Activated T-helper 1 cell treated with anti-CD3 and anti-CD28 coated beads, Interleukin-12 subunit alpha, Interleukin-12 subunit beta, Interleukin-2, Interleukin-4 antibody, amounts not matched to agents 30 ng/mL and 10 ng/mL and 1 ng/mL, durations not matched to agents 14 hours and 24 hours and 36 hours (primary cell): Measurements from ENCODE around the gene DNAH2. TPM values are rescaled to one million over a fixed set of nuclear protein-coding genes. Genes with fewer than 3 reads are reported as not detected.
"Not testable (repeated sequence)": the region's sequence is repeated elsewhere in the genome, so short reads cannot be mapped to it uniquely, and the experiment has no call there.

Experiments
- DNase-seq: peaks from one replicate; pipeline ENCODE4 v3.0.0; 2021; ENCODE audit warnings: low spot score
- H3K27ac Mint-ChIP-seq: one replicate; pipeline ENCODE4 v1.8.0; 2021; ENCODE audit warnings: mild to moderate bottlenecking, mixed read lengths
- H3K27me3 Mint-ChIP-seq: one replicate; pipeline ENCODE4 v1.8.0; 2022; ENCODE audit warnings: mild to moderate bottlenecking, moderate library complexity, mixed read lengths; ENCODE audit not compliant: insufficient read depth
- H3K36me3 Mint-ChIP-seq: one replicate; pipeline ENCODE4 v1.8.0; 2021; ENCODE audit warnings: low read depth, mixed read lengths
- H3K4me1 Mint-ChIP-seq: one replicate; pipeline ENCODE4 v1.8.0; 2021; ENCODE audit warnings: low read depth, mixed read lengths
- H3K4me3 Mint-ChIP-seq: one replicate; pipeline ENCODE4 v1.8.0; 2021; ENCODE audit warnings: mild to moderate bottlenecking, moderate library complexity, mixed read lengths
- H3K9me3 Mint-ChIP-seq: one replicate; pipeline ENCODE4 v1.8.0; 2021; ENCODE audit warnings: mixed read lengths
- intact Hi-C: fragments of 100-400 bp; cut with micrococcal nuclease; formaldehyde crosslinking; loops from one replicate; pipeline ENCODE4 v1.15.1; 2024
- total RNA-seq: library from RNA; stranded (reverse); gene quantifications from 2 replicates; pipeline ENCODE4 v1.2.3, GENCODE V29; 2022

The DNAH2 gene
- total RNA-seq, 1 donor from 2014 or later, result not detected

DNA sequence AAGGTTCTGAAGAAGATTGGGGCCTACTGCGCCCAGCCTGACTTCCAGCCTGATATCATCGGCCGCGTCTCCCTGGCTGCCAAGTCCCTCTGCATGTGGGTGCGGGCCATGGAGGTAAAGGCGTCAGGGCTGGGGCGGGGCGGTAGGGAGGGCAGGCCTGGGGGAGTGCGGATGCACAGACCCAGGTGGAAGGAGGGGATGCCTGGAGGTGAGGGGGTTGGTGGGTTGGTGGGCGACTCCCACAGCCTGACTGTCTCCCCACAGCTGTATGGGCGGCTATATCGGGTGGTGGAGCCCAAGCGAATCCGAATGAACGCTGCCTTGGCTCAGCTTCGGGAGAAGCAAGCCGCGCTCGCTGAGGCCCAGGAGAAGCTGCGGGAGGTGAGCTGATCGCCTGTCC is 89.7 kb downstream of the DNAH2 start:
- Mint-ChIP-seq H3K4me3 (no peak overlapping the region), H3K4me1 (no peaks in the 10 kb centered on the region), H3K27ac (no peak overlapping the region), H3K9me3 (no peaks in the 10 kb centered on the region), H3K36me3 (no peaks in the 10 kb centered on the region), H3K27me3 (peaks cover 8% of the 10 kb centered on the region)
- DNase-seq, result no peak
- intact Hi-C loops, result no loop called here

DNA sequence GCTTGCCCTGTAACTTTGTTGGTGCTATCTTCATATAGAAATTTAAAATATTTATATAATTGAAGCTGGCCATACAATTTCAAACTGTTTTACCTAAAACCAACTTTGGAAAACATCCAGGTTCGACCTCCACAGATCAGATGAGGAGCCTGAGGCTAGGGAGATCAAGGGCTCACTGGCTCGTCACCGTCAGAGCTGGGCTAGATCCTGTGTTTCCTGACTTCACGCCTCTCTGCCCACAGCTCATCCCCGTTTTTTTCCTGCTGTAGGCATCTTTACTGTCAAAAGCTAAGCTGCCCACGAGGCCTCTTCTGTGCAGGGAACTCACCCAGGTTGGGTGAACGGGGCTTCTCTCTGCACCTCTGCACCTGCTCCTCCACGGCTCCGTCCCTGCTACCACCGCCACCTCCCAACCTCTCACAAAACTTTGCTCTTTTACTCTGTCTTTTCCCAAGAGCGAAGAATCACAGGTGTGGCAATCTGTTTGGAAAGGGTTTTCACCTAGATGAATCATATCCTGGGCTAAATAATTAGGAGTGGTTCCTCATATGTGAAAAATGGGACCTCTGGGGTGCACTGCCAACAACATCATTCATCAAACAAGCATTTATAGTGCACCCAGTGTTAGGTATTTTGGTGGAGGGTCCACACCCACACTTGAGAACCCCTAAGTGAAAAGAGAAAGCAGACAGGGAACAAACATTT is 91.7 kb downstream of the DNAH2 start:
- H3K36me3 Mint-ChIP-seq, result no peaks in the 10 kb centered on the region
- H3K4me3 Mint-ChIP-seq, result no peak overlapping the region
- no peak for DNase-seq
- intact Hi-C loops, result no loop called here
- H3K4me1 Mint-ChIP-seq, result no peaks in the 10 kb centered on the region
- no peak overlapping the region for H3K27ac Mint-ChIP-seq
- peaks cover 8% of the 10 kb centered on the region for H3K27me3 Mint-ChIP-seq
- no peaks in the 10 kb centered on the region for H3K9me3 Mint-ChIP-seq

DNA sequence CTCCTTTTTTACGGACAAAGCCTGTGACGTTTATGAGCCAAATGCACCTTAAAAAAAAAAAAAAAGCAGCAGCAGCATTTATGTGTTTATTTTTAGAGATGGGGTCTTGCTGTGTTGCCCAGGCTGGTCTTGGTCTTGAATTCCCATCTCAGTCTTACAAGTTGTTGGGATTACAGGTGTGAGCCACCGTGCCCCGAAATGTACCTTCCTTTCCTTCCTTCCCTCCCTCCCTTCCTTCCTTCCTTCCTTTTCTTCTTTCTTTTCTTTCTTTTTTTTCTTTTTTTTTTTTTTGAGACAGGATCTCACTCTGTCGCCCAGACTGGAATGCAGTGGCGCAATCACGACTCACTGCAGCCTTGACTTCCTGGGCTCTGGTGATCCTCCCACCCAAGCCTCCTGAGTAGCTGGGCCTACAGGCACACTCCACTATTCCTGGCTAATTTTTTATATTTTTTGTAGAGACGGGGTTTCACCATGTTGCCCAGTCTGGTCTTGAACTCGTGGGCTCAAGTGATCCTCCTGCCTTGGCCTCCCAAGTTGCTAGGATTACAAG is 92.3 kb downstream of the DNAH2 start:
- H3K9me3 Mint-ChIP-seq, H3K4me3 Mint-ChIP-seq, H3K36me3 Mint-ChIP-seq, H3K27ac Mint-ChIP-seq, intact Hi-C loops, H3K27me3 Mint-ChIP-seq, H3K4me1 Mint-ChIP-seq, DNase-seq: not testable (repeated sequence)

DNA sequence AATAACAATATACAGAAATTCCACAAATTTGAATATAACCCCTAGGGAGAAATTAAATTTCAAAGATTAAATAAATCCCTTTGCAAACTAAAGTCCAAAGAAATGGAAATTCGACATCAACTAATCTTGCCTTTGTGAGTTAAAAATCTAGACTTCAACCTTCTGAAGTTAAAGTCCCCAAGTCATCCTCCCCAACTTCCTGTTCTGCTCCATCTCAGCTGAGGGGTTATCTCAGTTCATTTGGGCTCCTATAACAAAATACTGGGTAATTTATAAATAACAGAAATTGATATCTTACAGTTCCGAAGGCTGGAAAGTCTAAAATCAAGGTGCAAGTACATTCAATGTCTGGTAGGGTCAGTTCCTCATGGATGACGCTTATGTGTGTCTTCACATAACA is 93.7 kb downstream of the DNAH2 start:
- no peak for DNase-seq
- Mint-ChIP-seq H3K27ac (no peak overlapping the region), H3K4me1 (no peaks in the 10 kb centered on the region), H3K4me3 (no peak overlapping the region), H3K9me3 (no peaks in the 10 kb centered on the region), H3K36me3 (no peaks in the 10 kb centered on the region), H3K27me3 (peaks cover 6% of the 10 kb centered on the region)
- intact Hi-C loops, result no loop called here

DNA sequence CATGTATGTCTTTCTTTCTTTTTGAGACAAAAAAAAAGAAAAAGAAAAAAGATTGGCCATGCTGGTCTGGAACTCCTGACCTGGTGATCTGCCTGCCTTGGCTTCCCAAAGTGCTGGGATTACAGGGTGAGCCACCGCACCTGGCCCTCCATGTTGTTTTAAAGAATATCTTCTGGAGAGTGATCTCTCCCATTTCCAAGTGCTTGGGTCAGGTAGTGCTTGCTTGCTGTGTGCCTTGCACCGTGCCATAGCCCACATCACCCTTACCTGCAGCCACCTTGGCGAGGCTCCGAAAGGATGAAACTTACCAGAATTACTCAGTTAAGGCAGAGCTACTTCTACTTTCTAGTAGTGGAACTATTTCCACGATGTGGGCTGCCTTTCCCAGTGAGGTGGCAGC is 97.4 kb downstream of the DNAH2 start:
- DNase-seq, result no peak
- Mint-ChIP-seq H3K4me1 (no peaks in the 10 kb centered on the region), H3K4me3 (no peak overlapping the region), H3K27ac (no peak overlapping the region), H3K36me3 (no peaks in the 10 kb centered on the region), H3K27me3 (peaks cover 6% of the 10 kb centered on the region), H3K9me3 (no peaks in the 10 kb centered on the region)
- intact Hi-C loops, result no loop called here

DNA sequence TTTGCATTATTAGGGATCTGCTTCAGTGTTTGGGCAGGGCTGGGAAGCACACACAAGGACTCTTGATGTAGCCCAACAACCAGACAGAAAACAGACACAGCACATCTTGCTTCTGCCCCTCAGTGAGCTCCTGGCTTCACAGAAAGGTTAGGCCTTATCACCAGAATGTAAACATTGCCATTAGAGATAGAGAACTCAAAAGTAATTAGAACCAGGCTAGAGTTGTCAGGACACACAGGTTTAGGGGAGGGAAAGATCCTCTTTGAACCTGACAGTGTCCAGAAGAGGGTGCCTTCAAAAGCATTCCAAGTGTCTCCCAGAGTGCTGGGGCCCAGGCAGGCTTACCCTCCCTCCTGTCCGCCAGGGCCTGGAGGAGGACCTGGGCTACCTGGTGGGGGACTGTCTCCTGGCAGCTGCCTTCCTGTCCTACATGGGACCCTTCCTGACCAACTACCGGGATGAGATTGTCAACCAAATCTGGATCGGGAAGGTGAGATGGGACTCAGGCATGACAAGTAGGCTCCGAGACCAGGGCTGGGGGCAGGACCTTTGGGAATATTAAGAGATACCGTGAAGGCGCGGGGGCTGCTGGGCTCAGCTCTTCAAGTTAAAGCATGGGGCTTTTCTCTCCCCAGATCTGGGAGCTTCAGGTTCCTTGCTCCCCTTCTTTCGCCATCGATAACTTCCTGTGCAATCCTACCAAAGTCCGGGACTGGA is 99.5 kb downstream of the DNAH2 start:
- intact Hi-C loops, result no loop called here
- Mint-ChIP-seq H3K4me1 (no peaks in the 10 kb centered on the region), H3K9me3 (no peaks in the 10 kb centered on the region), H3K36me3 (no peaks in the 10 kb centered on the region), H3K27ac (no peak overlapping the region), H3K27me3 (no peaks in the 10 kb centered on the region), H3K4me3 (no peak overlapping the region)
- DNase-seq, result no peak

DNA sequence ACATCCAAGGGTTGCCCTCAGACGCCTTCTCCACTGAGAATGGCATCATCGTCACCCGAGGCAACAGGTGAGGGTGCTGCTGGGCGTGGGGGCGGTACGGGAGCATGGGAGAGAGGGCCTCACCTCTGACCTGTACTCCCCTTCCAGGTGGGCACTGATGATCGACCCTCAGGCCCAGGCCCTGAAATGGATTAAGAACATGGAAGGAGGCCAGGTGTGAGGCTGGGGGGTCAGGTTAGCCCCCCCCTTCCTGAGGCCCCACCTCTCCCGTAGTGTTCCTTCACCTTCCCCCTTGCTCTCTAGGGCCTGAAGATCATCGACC is 100.1 kb downstream of the DNAH2 start:
- no peaks in the 10 kb centered on the region for H3K9me3 Mint-ChIP-seq
- no peaks in the 10 kb centered on the region for H3K36me3 Mint-ChIP-seq
- DNase-seq, result no peak
- H3K4me1 Mint-ChIP-seq, result no peaks in the 10 kb centered on the region
- intact Hi-C loops, result no loop called here
- H3K4me3 Mint-ChIP-seq, result no peak overlapping the region
- H3K27ac Mint-ChIP-seq, result no peak overlapping the region
- H3K27me3 Mint-ChIP-seq, result no peaks in the 10 kb centered on the region

DNA sequence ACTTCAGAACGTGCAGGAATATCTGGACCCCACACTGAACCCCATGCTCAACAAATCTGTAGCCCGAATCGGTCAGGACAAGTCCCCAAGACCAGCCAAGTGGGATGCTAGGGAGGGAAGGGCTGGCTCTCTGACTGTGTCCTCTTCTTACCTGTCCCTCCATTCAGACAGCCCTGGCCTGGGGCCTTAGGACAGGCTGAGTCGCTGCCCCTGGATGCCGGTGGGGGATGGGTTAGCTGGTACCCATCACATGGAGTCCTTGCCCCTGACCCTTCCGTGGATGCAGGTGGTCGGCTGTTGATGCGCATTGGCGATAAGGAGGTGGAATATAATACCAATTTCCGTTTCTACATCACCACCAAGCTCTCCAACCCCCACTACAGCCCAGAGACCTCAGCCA is 100.5 kb downstream of the DNAH2 start:
- Mint-ChIP-seq H3K27me3 (no peaks in the 10 kb centered on the region), H3K4me1 (no peaks in the 10 kb centered on the region), H3K9me3 (no peaks in the 10 kb centered on the region), H3K36me3 (no peaks in the 10 kb centered on the region), H3K27ac (no peak overlapping the region), H3K4me3 (no peak overlapping the region)
- DNase-seq, result no peak
- intact Hi-C loops, result no loop called here

DNA sequence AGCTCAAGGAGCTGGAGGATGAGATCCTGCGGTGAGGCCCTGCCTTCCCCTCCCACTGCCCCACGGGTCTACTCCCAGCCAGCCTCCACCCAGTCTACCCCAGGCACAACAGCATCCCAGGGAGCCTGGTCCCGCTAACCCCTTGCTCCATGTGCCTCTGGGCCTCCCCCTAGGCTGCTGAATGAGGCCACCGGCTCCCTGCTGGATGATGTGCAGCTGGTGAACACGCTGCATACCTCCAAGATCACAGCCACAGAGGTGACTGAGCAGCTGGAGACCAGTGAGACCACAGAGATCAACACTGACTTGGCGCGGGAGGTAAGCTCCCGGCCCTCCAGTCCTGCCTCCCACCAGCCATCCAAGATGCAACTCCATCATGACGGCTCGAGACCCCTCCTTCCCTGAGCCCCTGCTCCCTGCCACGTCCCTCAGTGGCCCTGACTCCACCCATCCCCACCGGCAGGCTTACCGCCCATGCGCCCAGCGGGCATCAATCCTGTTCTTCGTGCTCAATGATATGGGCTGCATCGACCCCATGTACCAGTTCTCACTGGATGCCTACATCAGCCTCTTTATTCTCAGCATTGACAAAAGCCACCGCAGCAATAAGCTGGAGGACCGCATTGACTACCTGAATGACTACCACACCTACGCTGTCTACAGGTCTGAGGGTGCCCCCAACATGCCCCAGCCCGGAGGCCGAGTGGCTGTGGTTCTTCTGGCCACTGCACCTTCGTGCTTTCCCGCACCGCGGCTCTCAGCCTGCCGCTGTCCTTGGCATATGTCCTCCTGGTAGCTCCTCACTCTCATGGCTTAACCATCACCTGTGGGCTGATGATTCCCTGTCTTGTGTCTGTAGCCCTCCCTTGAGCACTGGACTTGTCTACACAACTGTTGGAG is 101.5 kb downstream of the DNAH2 start:
- Mint-ChIP-seq H3K4me3 (no peak overlapping the region), H3K27me3 (peaks cover 3% of the 10 kb centered on the region), H3K4me1 (no peaks in the 10 kb centered on the region), H3K36me3 (no peaks in the 10 kb centered on the region), H3K9me3 (no peaks in the 10 kb centered on the region), H3K27ac (no peak overlapping the region)
- intact Hi-C loops, result no loop called here
- no peak for DNase-seq

DNA sequence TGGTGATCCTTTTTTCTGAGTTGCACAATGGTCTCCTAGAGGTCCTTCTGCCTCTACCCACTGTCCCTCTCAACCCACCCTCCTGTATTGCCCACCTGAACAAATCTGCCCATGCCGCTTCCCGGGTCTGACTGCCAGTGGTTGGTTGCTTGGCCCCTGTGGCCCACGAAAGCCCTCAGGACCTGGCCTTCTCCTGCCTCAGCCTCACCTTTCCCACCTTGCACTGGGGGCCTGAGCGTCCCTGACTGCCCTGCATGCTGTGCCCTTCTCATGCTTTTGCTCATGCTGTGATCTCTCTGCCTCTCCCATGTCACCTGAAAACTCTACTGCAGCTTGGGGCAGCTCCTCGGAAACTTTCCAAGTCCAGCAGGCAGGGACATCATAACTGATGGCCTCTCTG is 102.7 kb downstream of the DNAH2 start:
- Mint-ChIP-seq H3K36me3 (no peaks in the 10 kb centered on the region), H3K4me3 (no peak overlapping the region), H3K27me3 (peaks cover 7% of the 10 kb centered on the region), H3K27ac (no peak overlapping the region), H3K9me3 (no peaks in the 10 kb centered on the region), H3K4me1 (peaks cover 4% of the 10 kb centered on the region)
- intact Hi-C loops, result no loop called here
- no peak for DNase-seq

DNA sequence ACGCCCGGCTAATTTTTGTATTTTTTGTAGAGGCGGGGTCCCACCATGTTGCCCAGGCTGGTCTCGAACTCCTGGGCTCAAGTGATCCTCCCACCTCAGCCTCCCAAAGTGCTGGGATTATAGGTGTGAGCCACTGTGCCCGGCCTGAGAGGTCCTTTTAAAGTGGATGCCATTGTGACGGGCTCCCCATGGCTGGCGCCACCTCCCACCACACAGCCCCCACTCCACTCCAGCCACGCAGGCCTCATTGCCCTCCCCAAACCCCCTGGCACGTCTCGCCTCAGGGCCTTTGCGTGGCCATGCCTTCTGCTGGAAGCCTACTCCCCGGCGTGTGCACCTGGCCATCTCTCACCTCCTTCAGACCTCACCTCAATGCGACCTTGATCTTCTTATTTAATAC is 104.6 kb downstream of the DNAH2 start:
- intact Hi-C loops, result loop anchor here (1.0 to 2.0 kb wide), 7 partner anchors 12 to 235 kb away; partner anchors contain the start of genes KDM6B and NAA38

DNA sequence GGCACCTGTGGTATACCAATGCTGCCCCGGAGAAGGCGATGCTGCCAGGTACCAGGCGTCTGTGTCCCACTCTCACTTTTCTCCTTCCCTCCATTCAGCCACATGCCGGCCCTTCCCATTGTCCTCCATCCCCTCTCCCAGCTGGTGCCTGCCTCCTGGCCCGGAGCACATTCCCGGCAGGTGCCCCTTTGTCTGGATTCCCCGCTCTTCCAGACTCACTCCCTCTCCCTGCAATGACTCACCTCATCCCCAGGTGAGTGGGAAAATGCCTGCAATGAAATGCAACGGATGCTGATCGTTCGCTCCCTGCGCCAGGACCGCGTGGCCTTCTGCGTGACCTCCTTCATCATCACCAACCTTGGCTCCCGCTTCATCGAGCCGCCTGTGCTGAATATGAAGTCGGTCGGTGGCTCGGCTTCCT is 106.0 kb downstream of the DNAH2 start:
- H3K27me3 Mint-ChIP-seq, result peaks cover 18% of the 10 kb centered on the region
- H3K4me1 Mint-ChIP-seq, result peaks cover 8% of the 10 kb centered on the region
- H3K9me3 Mint-ChIP-seq, result no peaks in the 10 kb centered on the region
- no peaks in the 10 kb centered on the region for H3K36me3 Mint-ChIP-seq
- no peak overlapping the region for H3K27ac Mint-ChIP-seq
- intact Hi-C loops, result loop anchor here (2.0 kb wide), 1 partner anchor 17 kb away; no protein-coding TSS in a partner anchor
- DNase-seq, result no peak
- H3K4me3 Mint-ChIP-seq, result no peak overlapping the region

More for the DNA sequence above, 104.6 kb downstream of the DNAH2 start:
- Mint-ChIP-seq H3K4me3 (no peak overlapping the region), H3K4me1 (peaks cover 8% of the 10 kb centered on the region), H3K27me3 (peaks cover 12% of the 10 kb centered on the region), H3K36me3 (no peaks in the 10 kb centered on the region), H3K27ac (no peak overlapping the region), H3K9me3 (no peaks in the 10 kb centered on the region)
- DNase-seq, result no peak
